ENCODE data around the gene LHPP. TPM values are rescaled to one million over a fixed set of nuclear protein-coding genes. Genes with fewer than 3 reads are reported as not detected.

LHPP gene
- total and polyA plus RNA-seq, 10 of the 15 experiments (the other 5 are each of a cell fraction or from before 2014, with no cell fraction given) = 0.79 to 9.8 (median 6.7) TPM

- no TSS peak for BruUV-seq (replicated peaks)
- H3K4me3 ChIP-seq = no peak overlapping the region
- no peaks in the 10 kb centered on the region for H3K9me3 ChIP-seq (replicated peaks; ENCODE audit: control insufficient read depth, insufficient read depth, low read length)
- no peak overlapping the region for H3K9ac ChIP-seq (ENCODE audit: control insufficient read depth, insufficient read depth, low read length)
- ChIA-PET RAD21 (ENCODE audit: unreplicated experiment) (interaction anchor here (1.0 to 1.2 kb wide), 2 partner anchors 144 to 196 kb away, joined by 3 to 7 read pairs; no protein-coding TSS in a partner anchor), POLR2A (interaction anchor here (0.9 kb wide), 1 partner anchor 100 kb away, joined by 3 read pairs; no protein-coding TSS in a partner anchor), SMC1A (ENCODE audit: uncharacterized antibody, unreplicated experiment) (interaction anchor here (1.2 to 2.0 kb wide), 5 partner anchors 28 to 201 kb away, joined by 3 to 12 read pairs (median 3); no protein-coding TSS in a partner anchor), CTCF (interaction anchor here (2.5 kb wide), 1 partner anchor 196 kb away, joined by 11 read pairs; no protein-coding TSS in a partner anchor)
- no peak overlapping the region for H3K27ac ChIP-seq (ENCODE audit: control insufficient read depth, insufficient read depth)
- no peak for FAIRE-seq
- no peaks in the 10 kb centered on the region for H3K79me2 ChIP-seq (ENCODE audit: control insufficient read depth, insufficient read depth, low read length)
- no peak for ATAC-seq
- H3K36me3 ChIP-seq (ENCODE audit: control insufficient read depth in 2 of 2, insufficient read depth in 2 of 2, low read length in 1 of 2) = no peaks in the 10 kb centered on the region
- H3K4me2 ChIP-seq (ENCODE audit: control insufficient read depth, insufficient read depth) = no peak overlapping the region
- H3K27me3 ChIP-seq (replicated peaks in 1 of 2; ENCODE audit: control insufficient read depth in 2 of 2, insufficient read depth in 2 of 2, low read length in 1 of 2) = no peaks in the 10 kb centered on the region; a peak in 1 of 4 replicates
- no peak overlapping the region for H2AFZ ChIP-seq (ENCODE audit: control insufficient read depth, low read depth, low read length)
- TF ChIP-seq TBL1XR1 (IDR thresholded peaks at IDR 0.05; ENCODE audit: low read depth, low read length) = no peak
- intact Hi-C loops (cut with micrococcal nuclease; ENCODE audit: unreplicated experiment) (no loop called here), in situ Hi-C loops (cut with MboI) (no loop called here)
- no peaks in the 10 kb centered on the region for H4K20me1 ChIP-seq (ENCODE audit: control insufficient read depth, insufficient read depth)
- DNase-seq (ENCODE audit: low read depth, low spot score) = no peak
- 38% methylated on average over 16 of the region's 16 CpGs for WGBS (ENCODE audit: insufficient coverage, insufficient replicate concordance, low lambda C conversion rate, missing lambda C conversion rate)
- H3K4me1 ChIP-seq (ENCODE audit: control insufficient read depth, insufficient read depth, low read length) = peaks cover 3% of the 10 kb centered on the region; the same call in 1 of the 2 replicates
Observed at GRCh38 chr10:124544711-124545110, 83.1 kb downstream of the LHPP start.

- Histone ChIP-seq H4K20me1 (ENCODE audit: control insufficient read depth, insufficient read depth) (no peaks in the 10 kb centered on the region), H3K36me3 (ENCODE audit: control insufficient read depth in 2 of 2, insufficient read depth in 2 of 2, low read length in 1 of 2) (no peaks in the 10 kb centered on the region), H3K9ac (ENCODE audit: control insufficient read depth, insufficient read depth, low read length) (no peak overlapping the region), H3K27ac (ENCODE audit: control insufficient read depth, insufficient read depth) (no peak overlapping the region), H3K79me2 (ENCODE audit: control insufficient read depth, insufficient read depth, low read length) (no peaks in the 10 kb centered on the region), H2AFZ (ENCODE audit: control insufficient read depth, low read depth, low read length) (no peak overlapping the region), H3K9me3 (replicated peaks; ENCODE audit: control insufficient read depth, insufficient read depth, low read length) (no peaks in the 10 kb centered on the region), H3K4me2 (ENCODE audit: control insufficient read depth, insufficient read depth) (no peak overlapping the region), H3K4me1 (ENCODE audit: control insufficient read depth, insufficient read depth, low read length) (peaks cover 3% of the 10 kb centered on the region), H3K27me3 (replicated peaks in 1 of 2; ENCODE audit: control insufficient read depth in 2 of 2, insufficient read depth in 2 of 2, low read length in 1 of 2) (no peaks in the 10 kb centered on the region; a peak in 1 of 4 replicates), H3K4me3 (no peak overlapping the region)
- in situ Hi-C loops (cut with MboI) (no loop called here), intact Hi-C loops (cut with micrococcal nuclease; ENCODE audit: unreplicated experiment) (no loop called here)
- WGBS (ENCODE audit: insufficient coverage, insufficient replicate concordance, low lambda C conversion rate, missing lambda C conversion rate) = 5% methylated on average over 22 of the region's 23 CpGs
- CTCF ChIA-PET = interaction anchor here (0.9 to 2.5 kb wide), 2 partner anchors 195 to 200 kb away, joined by 5 to 11 read pairs; no protein-coding TSS in a partner anchor
- FAIRE-seq (no peak), DNase-seq (ENCODE audit: low read depth, low spot score) (no peak), ATAC-seq (no peak)
- RAD21 ChIA-PET (ENCODE audit: unreplicated experiment) = interaction anchor here (1.2 kb wide), 1 partner anchor 196 kb away, joined by 7 read pairs; no protein-coding TSS in a partner anchor
- BruUV-seq (replicated peaks) = no TSS peak
- POLR2A ChIA-PET = interaction anchor here (0.9 kb wide), 1 partner anchor 100 kb away, joined by 3 read pairs; no protein-coding TSS in a partner anchor
- SMC1A ChIA-PET (ENCODE audit: uncharacterized antibody, unreplicated experiment) = interaction anchor here (1.2 to 2.0 kb wide), 4 partner anchors 28 to 200 kb away, joined by 3 to 12 read pairs (median 3); no protein-coding TSS in a partner anchor
- TF ChIP-seq TCF12 (IDR thresholded peaks at IDR 0.05; ENCODE audit: low read depth, low read length) = no peak
- no peak for TF ChIP-seq MTA2 (IDR thresholded peaks at IDR 0.05; ENCODE audit: low read depth)
- TF ChIP-seq ZZZ3 (IDR thresholded peaks at IDR 0.05; ENCODE audit: control insufficient read depth, insufficient read length, low read depth) = no peak
- no peak for TF ChIP-seq RELA (IDR thresholded peaks at IDR 0.05; ENCODE audit: borderline replicate concordance, partially characterized antibody)
- no peak for TF ChIP-seq ELK1 (IDR thresholded peaks at IDR 0.05; ENCODE audit: low read depth, low read length)
- no peak for TF ChIP-seq ZNF207 (IDR thresholded peaks at IDR 0.05; ENCODE audit: borderline replicate concordance)
- TF ChIP-seq ETV6 (conservative IDR thresholded peaks at IDR 0.05 in 1 of 2, IDR thresholded peaks at IDR 0.05 in 1 of 2; ENCODE audit: borderline replicate concordance in 1 of 2, low read depth in 1 of 2) = no peak
- TF ChIP-seq IRF4 (IDR thresholded peaks at IDR 0.05; ENCODE audit: low read depth, low read length) = no peak
- no peak for TF ChIP-seq SIN3A (IDR thresholded peaks at IDR 0.05; ENCODE audit: low read depth, low read length)
- no peak for TF ChIP-seq ZBTB11 (CRISPR knock-in tag; IDR thresholded peaks at IDR 0.05)
Observed at GRCh38 chr10:124545351-124546054, 83.9 kb downstream of the LHPP start.
